ENCODE measurements around the gene PIEZO2.
A peak's percentile ranks its signal among the peaks of the same experiment; 100 is the strongest.

Gene PIEZO2

DNA sequence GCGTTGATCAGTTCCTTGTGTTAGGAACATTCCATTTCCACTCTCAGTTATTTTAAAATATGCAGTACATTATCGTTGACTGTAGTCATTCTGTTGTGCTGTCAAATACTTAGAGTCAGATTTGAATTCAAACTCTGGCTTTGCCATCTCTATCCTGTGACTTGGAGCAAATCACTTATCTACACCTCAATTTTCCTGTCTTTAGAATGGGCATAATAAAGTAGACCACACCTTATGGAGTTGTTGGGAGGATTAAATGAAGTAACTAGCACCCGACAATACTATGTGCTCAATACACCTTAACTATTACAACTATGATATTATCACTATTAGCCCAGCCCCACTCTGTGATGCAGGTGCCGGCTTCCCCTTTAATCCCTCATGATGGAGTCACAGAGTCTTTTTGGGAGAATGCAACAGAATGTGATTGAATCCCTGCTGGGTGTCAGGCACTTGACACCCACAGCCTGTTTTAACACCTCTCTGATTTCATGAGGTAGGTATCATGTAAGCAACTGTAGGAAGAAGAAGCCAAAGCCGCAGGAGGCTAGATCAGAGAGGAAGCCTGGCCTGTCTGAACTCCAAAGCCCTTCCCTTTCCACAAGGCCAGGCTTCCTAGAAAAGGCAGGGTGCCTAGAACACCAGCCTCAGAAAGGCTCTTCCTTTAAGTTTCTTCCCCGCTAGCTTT lies 315.1 kb downstream of the PIEZO2 start:
- DNase-seq, result no peak

DNA sequence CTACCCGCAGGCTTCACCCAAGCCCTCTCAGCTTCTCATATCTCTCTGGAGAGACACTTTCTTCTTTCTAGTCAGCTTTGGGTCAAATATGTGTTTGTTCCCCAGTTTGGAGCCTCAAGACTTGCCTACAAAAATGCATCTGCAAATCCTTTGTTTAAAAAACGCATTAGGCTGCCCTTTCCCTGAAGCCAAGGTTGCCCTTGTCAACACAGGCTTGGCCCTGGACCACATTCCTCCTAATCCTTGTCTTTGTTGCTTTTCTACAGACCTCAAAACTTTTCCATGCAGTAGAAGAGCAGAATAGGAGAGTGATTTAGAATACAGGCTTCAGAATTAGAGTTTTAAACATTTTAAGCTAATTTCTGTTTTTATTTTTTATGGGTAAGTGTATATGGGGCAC lies 315.7 kb downstream of the PIEZO2 start:
- DNase-seq, result no peak

- DNase-seq, result no peak
Measured at GRCh38 chr18:10826400-10826799, 323.0 kb downstream of the PIEZO2 start.

GRCh38 chr18:10822456-10822855 lies 326.9 kb downstream of the PIEZO2 start:
- no peak for DNase-seq

GRCh38 chr18:10820681-10821080 lies 328.7 kb downstream of the PIEZO2 start:
- no peak for DNase-seq

DNA sequence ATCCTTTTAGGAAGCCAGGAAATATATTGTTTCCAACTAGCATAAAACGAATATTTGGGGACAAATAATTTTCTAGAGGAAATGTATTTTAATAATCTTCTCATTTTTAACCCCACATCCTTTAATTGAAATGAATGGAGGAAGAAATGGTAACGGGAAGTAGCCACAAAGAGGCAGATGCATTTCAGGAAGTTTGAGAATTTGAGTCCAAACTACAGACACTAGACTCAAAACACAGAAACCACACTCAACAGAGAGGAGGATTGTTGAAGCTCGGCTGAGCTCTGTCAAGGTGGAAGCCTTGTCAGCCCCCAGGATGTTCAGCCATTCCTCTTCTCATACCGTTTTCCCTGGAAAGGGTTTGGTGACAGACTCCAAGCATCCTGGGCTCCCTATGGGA lies 335.0 kb downstream of the PIEZO2 start:
- DNase-seq, result no peak

GRCh38 chr18:10805587-10806118 lies 343.7 kb downstream of the PIEZO2 start:
- DNase-seq, result no peak

- no peak for DNase-seq
Measured at GRCh38 chr18:10804126-10804525, 345.2 kb downstream of the PIEZO2 start.

- no peak for DNase-seq
Measured at GRCh38 chr18:10798727-10799550, 350.4 kb downstream of the PIEZO2 start.

- no peak for DNase-seq
Measured at GRCh38 chr18:10797896-10798295, 351.5 kb downstream of the PIEZO2 start.

- no peak for DNase-seq
Measured at GRCh38 chr18:10794771-10795170, 354.6 kb downstream of the PIEZO2 start.

GRCh38 chr18:10793730-10794370 lies 355.5 kb downstream of the PIEZO2 start:
- DNase-seq, result no peak

GRCh38 chr18:10792181-10792580 lies 357.2 kb downstream of the PIEZO2 start:
- DNase-seq, result peak; percentile 24

- DNase-seq, result no peak
Measured at GRCh38 chr18:10791169-10791831, 358.1 kb downstream of the PIEZO2 start.

DNA sequence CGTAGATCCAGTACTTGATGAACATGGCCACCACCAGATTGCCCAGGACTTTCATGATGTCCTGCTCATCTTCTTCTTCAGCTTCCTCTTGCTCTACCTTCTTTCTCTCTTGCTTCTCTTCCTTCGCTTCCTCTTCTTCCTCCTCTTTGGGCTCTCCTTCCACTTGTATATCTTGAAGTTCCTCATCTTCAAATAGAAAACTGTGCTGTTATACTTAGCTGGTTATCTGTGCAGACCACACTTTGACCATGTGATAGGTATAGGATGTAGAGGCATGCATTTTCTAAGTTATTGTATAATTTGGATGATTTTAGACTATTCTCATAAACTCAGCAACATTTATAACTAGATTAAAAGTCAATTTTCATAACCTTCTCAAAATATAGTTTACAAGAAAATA lies 360.2 kb downstream of the PIEZO2 start:
- DNase-seq, result no peak

DNA sequence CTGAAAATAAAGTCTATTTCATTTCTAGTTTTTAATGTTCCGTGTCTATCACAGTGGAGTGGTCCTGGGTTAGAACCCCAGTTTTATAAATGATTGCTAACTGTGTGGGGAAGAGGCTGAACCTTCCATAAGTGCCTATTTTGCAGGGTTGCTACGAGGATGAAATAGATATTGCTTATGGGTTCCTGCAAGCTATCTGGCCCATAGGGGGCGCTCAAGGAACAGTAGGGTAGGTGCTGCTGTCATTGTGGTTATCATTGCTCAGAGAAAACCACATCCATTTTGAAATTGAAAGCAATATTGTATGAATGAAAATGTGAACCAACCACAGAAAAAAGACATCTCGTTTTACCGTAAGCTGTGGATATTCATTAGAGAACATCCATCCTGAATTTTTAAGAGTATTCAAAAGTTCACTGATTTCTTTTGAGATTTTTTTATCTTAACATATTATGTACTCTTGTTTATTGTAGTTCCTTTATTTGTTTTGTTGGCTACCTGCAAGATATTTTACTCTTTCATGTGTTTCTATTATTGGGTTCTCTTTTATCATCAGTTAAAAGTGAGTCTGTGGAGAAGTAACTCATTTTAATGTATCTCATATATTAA lies 362.0 kb downstream of the PIEZO2 start:
- peak; percentile 59 for DNase-seq

DNA sequence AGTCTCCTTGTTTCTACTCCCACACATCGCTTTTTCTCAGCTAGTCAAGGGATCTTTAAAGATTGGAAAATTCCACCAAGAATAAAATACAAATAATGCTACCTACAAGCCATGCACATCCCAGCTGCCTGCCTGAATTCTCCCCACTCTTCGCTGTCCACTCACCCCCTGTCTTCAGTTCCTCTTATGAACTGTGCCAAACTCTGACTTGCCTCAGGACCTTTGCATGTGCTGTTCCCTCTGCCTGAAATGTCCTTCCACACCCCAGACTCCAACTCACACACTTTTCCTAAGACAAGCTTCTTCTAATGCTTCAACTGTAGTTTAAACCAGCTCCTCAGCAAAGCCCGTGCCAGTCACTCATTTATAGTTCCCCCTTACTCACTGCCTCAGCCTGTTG lies 363.6 kb downstream of the PIEZO2 start:
- no peak for DNase-seq

DNA sequence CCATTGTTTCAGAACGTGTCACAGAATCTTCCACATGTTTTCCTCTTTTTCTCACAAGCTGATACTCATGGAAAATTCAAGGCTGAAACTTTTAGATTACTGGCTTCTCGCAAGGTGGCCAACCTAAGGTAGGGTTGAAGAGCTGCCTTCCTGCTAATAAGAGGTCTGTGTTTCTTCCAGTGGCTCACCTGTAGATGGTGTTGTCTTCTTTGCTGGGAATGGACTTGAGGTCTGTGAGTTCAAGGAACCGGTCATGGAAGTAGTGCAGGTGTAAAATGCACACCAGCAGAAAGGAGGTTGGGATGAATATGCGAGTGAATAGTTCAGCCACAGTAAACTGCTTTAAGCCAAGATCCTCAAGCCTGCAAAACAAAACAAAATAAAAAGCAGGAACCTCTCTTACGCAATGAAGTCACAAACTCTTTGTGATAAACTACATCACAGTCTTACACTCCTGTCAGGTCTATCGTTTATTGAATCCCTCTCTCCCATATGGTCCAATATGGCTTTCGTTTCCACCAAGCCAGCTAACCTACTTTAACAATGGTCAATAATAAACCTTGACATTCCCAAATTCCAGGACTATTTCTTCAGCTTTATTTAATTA lies 364.7 kb downstream of the PIEZO2 start:
- DNase-seq, result no peak

GRCh38 chr18:10783941-10784340 lies 365.4 kb downstream of the PIEZO2 start:
- DNase-seq, result no peak

DNA sequence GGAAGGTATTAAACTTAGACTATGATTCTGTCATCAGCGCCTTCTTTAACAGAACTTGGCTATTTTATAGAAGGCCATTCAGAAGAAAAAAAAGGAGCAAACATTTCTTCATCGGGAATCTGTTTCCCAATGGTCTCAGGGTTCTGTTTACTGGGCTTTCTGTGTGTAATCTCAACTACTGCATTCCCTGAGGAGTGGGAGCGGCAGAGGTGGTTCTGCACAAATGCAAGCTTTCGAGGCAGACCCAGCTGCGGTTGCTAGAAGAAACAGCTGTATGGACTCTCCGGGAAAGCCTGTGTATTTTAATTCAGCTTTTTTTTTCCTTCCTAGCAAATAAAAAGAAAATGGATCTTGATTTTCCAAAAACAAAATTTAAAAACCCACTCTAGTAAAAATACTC lies 372.9 kb downstream of the PIEZO2 start:
- no peak for DNase-seq

DNA sequence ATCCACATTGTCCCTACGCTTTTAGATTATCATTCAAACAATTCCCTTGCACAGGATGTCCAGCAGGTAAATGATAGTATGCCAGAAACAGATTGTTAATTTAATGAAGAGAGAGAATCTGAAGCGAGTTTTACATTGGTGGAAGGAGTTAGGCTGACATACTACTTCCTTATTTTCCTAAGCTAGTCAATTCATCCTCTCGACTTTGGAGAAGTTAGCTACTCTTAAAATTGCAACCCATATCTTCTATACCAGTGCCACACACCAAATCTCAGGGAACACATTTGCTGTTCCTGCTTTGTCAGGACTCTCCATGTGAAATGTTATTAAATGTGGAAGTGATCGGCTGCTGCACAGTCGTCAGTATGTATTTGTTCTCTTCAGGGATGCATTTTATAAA lies 374.3 kb downstream of the PIEZO2 start:
- no peak for DNase-seq

DNA sequence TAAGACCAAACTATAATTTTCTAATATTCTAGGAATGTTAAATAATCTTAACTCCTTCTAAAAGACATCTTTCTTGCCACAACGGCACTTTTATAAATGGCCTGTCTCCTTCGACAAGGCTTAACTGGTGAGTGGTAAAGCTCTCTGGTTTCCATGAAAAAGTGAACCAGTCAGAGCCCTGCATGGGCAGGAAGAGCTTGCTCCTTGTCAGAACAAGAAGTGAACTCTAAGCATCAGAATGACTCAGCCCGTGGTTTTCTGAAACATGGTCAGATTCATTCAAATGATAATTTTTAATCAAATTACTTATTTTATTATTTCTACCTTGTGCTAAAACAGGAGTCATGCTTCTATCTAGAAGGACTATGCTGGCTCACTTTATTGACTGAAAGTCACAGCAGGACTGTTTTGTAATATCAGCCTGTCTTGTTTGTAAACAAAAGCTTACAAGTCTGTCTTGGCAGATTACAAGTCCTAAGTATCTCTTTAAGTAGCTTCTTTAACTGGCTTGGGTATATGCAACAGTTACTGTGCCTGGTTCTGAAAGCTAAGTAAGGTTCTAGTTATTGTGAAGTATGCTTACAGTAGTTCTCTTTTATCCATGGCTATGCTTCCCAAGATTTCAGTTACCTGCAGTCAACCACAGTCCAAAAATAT lies 378.2 kb downstream of the PIEZO2 start:
- DNase-seq, result no peak
